GM23338 (cell line): Measurements from ENCODE around the gene OR6C70. TPM values are rescaled to one million over a fixed set of nuclear protein-coding genes. Genes with fewer than 3 reads are reported as not detected.

Experiments used
- ATAC-seq: fragments of 200-7000 bp; cut with Tn5 transposase; 3 replicates; pipeline ENCODE4 v1.9.1; 2020
- DNase-seq: peaks from one replicate; pipeline ENCODE4 v3.0.0-alpha.2; 2015; ENCODE audit warnings: low spot score
- H2AFZ ChIP-seq: fragments of 200-600 bp; sonication (generic); 2 replicates; pipeline ENCODE4 v1.8.0; 2016; ENCODE audit warnings: antibody characterized with exemption, mild to moderate bottlenecking, moderate library complexity
- H3F3A ChIP-seq: fragments of 200-600 bp; sonication (generic); replicated peaks from 2 replicates; pipeline ENCODE4 v1.8.0; 2017; ENCODE audit warnings: antibody characterized with exemption, mixed run types, low read depth
- H3K27ac ChIP-seq: fragments of 200-600 bp; sonication (generic); 2 replicates; pipeline ENCODE4 v1.6.1; 2016; ENCODE audit warnings: low read depth
- H3K27me3 ChIP-seq: fragments of 200-600 bp; sonication (generic); 2 replicates; pipeline ENCODE4 v1.8.0; 2016; ENCODE audit warnings: mild to moderate bottlenecking, mixed run types, moderate library complexity; ENCODE audit not compliant: insufficient read depth
- H3K36me3 ChIP-seq: fragments of 200-600 bp; sonication (generic); 2 replicates; pipeline ENCODE4 v1.8.0; 2016; ENCODE audit warnings: mild to moderate bottlenecking; ENCODE audit not compliant: insufficient read depth
- H3K4me1 ChIP-seq: fragments of 200-600 bp; sonication (generic); 2 replicates; pipeline ENCODE4 v1.8.0; 2016; ENCODE audit warnings: mild to moderate bottlenecking, moderate library complexity; ENCODE audit not compliant: insufficient read depth
- H3K4me2 ChIP-seq: fragments of 200-600 bp; sonication (generic); 2 replicates; pipeline ENCODE4 v1.7.1; 2017; ENCODE audit warnings: mixed run types
- H3K4me3 ChIP-seq: fragments of 200-600 bp; sonication (generic); 2 replicates; pipeline ENCODE4 v1.6.1; 2016; ENCODE audit warnings: mixed run types
- H3K79me2 ChIP-seq: fragments of 200-600 bp; sonication (generic); replicated peaks from 2 replicates; pipeline ENCODE4 v1.8.0; 2017; ENCODE audit warnings: mild to moderate bottlenecking; ENCODE audit not compliant: insufficient read depth
- H3K9me2 ChIP-seq: fragments of 200-600 bp; sonication (generic); 2 replicates; pipeline ENCODE4 v1.8.0; 2017; ENCODE audit not compliant: insufficient read depth
- H4K20me1 ChIP-seq: fragments of 200-600 bp; sonication (generic); replicated peaks from 2 replicates; pipeline ENCODE4 v1.8.0; 2017; ENCODE audit warnings: mild to moderate bottlenecking; ENCODE audit not compliant: insufficient read depth
- H3K27ac Mint-ChIP-seq: 2 replicates; pipeline ENCODE4 v1.8.0; 2020; ENCODE audit warnings: inconsistent platforms, mild to moderate bottlenecking, moderate library complexity, mixed read lengths
- H3K27me3 Mint-ChIP-seq: 3 replicates; pipeline ENCODE4 v1.8.0; 2022; ENCODE audit warnings: low read depth, mild to moderate bottlenecking, moderate library complexity, mixed read lengths, inconsistent platforms; ENCODE audit not compliant: insufficient read depth, poor library complexity
- H3K36me3 Mint-ChIP-seq: 3 replicates; pipeline ENCODE4 v1.8.0; 2021; ENCODE audit warnings: low read depth, mild to moderate bottlenecking, inconsistent platforms, moderate library complexity, mixed read lengths
- H3K4me1 Mint-ChIP-seq: 3 replicates; pipeline ENCODE4 v1.8.0; 2020; ENCODE audit warnings: mild to moderate bottlenecking, inconsistent platforms, mixed read lengths
- H3K4me3 Mint-ChIP-seq: 3 replicates; pipeline ENCODE4 v1.8.0; 2021; ENCODE audit warnings: moderate library complexity, mild to moderate bottlenecking, inconsistent platforms, mixed read lengths
- H3K9me3 Mint-ChIP-seq: 3 replicates; pipeline ENCODE4 v1.8.0; 2020; ENCODE audit warnings: moderate library complexity, mild to moderate bottlenecking, inconsistent platforms, mixed read lengths
- CREB1 ChIP-seq: fragments of 250-450 bp; sonication (Bioruptor Pico); IDR thresholded peaks from 2 replicates; pipeline ENCODE4 v1.5.0; 2020; ENCODE audit warnings: low read depth, mild to moderate bottlenecking, moderate library complexity
- CTCF ChIP-seq, 2 experiments: fragments of 200-600 bp in 1 of 2; sonication (generic) in 1 of 2; conservative IDR thresholded peaks; 2 replicates each; pipeline versions ENCODE4 v1.5.1 to v1.6.1; 2016 to 2017; ENCODE audit warnings: antibody characterized with exemption in 2 of 2, low read depth in 2 of 2, mild to moderate bottlenecking in 2 of 2, moderate library complexity in 1 of 2
- ETS1 ChIP-seq: IDR thresholded peaks from 2 replicates; pipeline ENCODE4 v1.6.1; 2016; ENCODE audit warnings: antibody characterized with exemption
- EZH2 ChIP-seq: fragments of 200-600 bp; sonication (generic); IDR thresholded peaks from one replicate; pipeline ENCODE4 v1.8.0; 2017; ENCODE audit warnings: antibody characterized with exemption, mild to moderate bottlenecking, low read depth; ENCODE audit not compliant: unreplicated experiment
- EZH2phosphoT487 ChIP-seq: fragments of 200-600 bp; sonication (generic); IDR thresholded peaks from one replicate; pipeline ENCODE4 v1.8.1; 2018; ENCODE audit warnings: antibody characterized with exemption; ENCODE audit not compliant: unreplicated experiment
- JUNB ChIP-seq: IDR thresholded peaks from one replicate; pipeline ENCODE4 v1.6.1; 2016; ENCODE audit warnings: antibody characterized with exemption; ENCODE audit not compliant: unreplicated experiment
- NANOG ChIP-seq: IDR thresholded peaks from 2 replicates; pipeline ENCODE4 v1.6.1; 2016; ENCODE audit warnings: antibody characterized with exemption, borderline replicate concordance
- POLR2AphosphoS5 ChIP-seq: IDR thresholded peaks from 2 replicates; pipeline ENCODE4 v1.6.1; 2016; ENCODE audit warnings: antibody characterized with exemption, low read depth
- REST ChIP-seq: IDR thresholded peaks from one replicate; pipeline ENCODE4 v1.6.1; 2018; ENCODE audit warnings: antibody characterized with exemption; ENCODE audit not compliant: unreplicated experiment
- STAT1 ChIP-seq: IDR thresholded peaks from one replicate; pipeline ENCODE4 v1.6.1; 2016; ENCODE audit warnings: antibody characterized with exemption; ENCODE audit not compliant: unreplicated experiment
- ZNF114 ChIP-seq: fragments of 250-450 bp; sonication (Bioruptor Pico); IDR thresholded peaks from 2 replicates; pipeline ENCODE4 v1.5.0; 2020; ENCODE audit warnings: mild to moderate bottlenecking, moderate library complexity
- ZNF331 ChIP-seq: fragments of 250-450 bp; sonication (Bioruptor Pico); IDR thresholded peaks from 2 replicates; pipeline ENCODE4 v1.5.0; 2020; ENCODE audit warnings: low read depth, mild to moderate bottlenecking, moderate library complexity
- ZNF462 ChIP-seq: fragments of 250-450 bp; sonication (Bioruptor Pico); IDR thresholded peaks from 2 replicates; pipeline ENCODE4 v1.5.0; 2020; ENCODE audit warnings: mild to moderate bottlenecking, moderate library complexity
- polyA plus RNA-seq: library from polyadenylated mRNA; unstranded; fragments of >200 nt; fragmentation: Nextera tagmentation; extraction: Ambion mirVana; gene quantifications from 2 replicates; pipeline ENCODE4 v1.2.1, GENCODE V29; 2016
- total RNA-seq: library from RNA; depleted of rRNA; stranded (reverse); fragments of >200 nt; shearing (Covaris generic); gene quantifications from 2 replicates; pipeline ENCODE4 v1.2.3, GENCODE V29; 2014

Gene OR6C70
- total and polyA plus RNA-seq, 2 experiments from 2014 or later = not detected

- Histone ChIP-seq H3K4me2 (no peak overlapping the region), H3K4me1 (no peaks in the 10 kb centered on the region), H3K27me3 (no peaks in the 10 kb centered on the region), H3K36me3 (no peaks in the 10 kb centered on the region), H4K20me1 (no peaks in the 10 kb centered on the region), H3K9me2 (no peaks in the 10 kb centered on the region), H2AFZ (peak overlapping the region; percentile 64; the same call in 1 of the 2 replicates), H3F3A (no peaks in the 10 kb centered on the region), H3K4me3 (no peak overlapping the region), H3K79me2 (no peaks in the 10 kb centered on the region), H3K27ac (no peak overlapping the region)
- H3K36me3 Mint-ChIP-seq = no peaks in the 10 kb centered on the region
- H3K4me3 Mint-ChIP-seq = no peak overlapping the region
- no peaks in the 10 kb centered on the region for H3K27me3 Mint-ChIP-seq
- H3K4me1 Mint-ChIP-seq = no peaks in the 10 kb centered on the region
- ATAC-seq (no peak), DNase-seq (no peak)
- no peaks in the 10 kb centered on the region for H3K9me3 Mint-ChIP-seq
- TF ChIP-seq CREB1 (no peak), ETS1 (no peak), REST (no peak), JUNB (no peak), NANOG (no peak), STAT1 (no peak), ZNF331 (no peak), POLR2AphosphoS5 (no peak), EZH2 (no peak), ZNF114 (CRISPR knock-in tag) (no peak), EZH2phosphoT487 (no peak), ZNF462 (no peak), CTCF (conservative IDR thresholded peaks at IDR 0.05; ENCODE audit: low read depth in 2 of 2) (no peak)
- H3K27ac Mint-ChIP-seq = no peak overlapping the region
Observed at GRCh38 chr12:55499231-55499630, 29.3 kb upstream of the OR6C70 start.
